NT2/D1 (cell line): ENCODE data around the gene ACAP1.
"Not testable (repeated sequence)": the region's sequence is repeated elsewhere in the genome, so short reads cannot be mapped to it uniquely, and the experiment has no call there.

Experiments used
- DNase-seq: peaks from one replicate; pipeline ENCODE4 v3.0.0-alpha.2; 2011; ENCODE audit warnings: low read depth, low spot score
- H3K27me3 ChIP-seq: 2 replicates; pipeline ENCODE4 v1.6.0; 2011; ENCODE audit warnings: mild to moderate bottlenecking; ENCODE audit not compliant: insufficient read length, insufficient read depth
- H3K36me3 ChIP-seq: 2 replicates; pipeline ENCODE4 v1.6.1; 2011; ENCODE audit warnings: mild to moderate bottlenecking, low read length, mixed read lengths; ENCODE audit not compliant: insufficient read depth, insufficient read length
- H3K4me1 ChIP-seq: 2 replicates; pipeline ENCODE4 v1.5.1; 2011; ENCODE audit not compliant: insufficient read depth, insufficient read length
- H3K4me3 ChIP-seq: 2 replicates; pipeline ENCODE4 v1.5.1; 2011; ENCODE audit warnings: low read depth; ENCODE audit not compliant: insufficient read length
- H3K9ac ChIP-seq: 2 replicates; pipeline ENCODE4 v1.6.0; 2011; ENCODE audit warnings: low read depth; ENCODE audit not compliant: insufficient read length
- H3K9me3 ChIP-seq: 2 replicates; pipeline ENCODE4 v1.5.1; 2011; ENCODE audit warnings: mild to moderate bottlenecking, low read length; ENCODE audit not compliant: insufficient read depth
- SUZ12 ChIP-seq: IDR thresholded peaks from 2 replicates; pipeline ENCODE4 v1.6.1; 2011; ENCODE audit not compliant: insufficient read length, insufficient read depth; ENCODE audit errors: extremely low read depth
- YY1 ChIP-seq: IDR thresholded peaks from 2 replicates; pipeline ENCODE4 v1.6.1; 2011; ENCODE audit not compliant: insufficient read length, insufficient read depth
- ZNF274 ChIP-seq: IDR thresholded peaks from 2 replicates; pipeline ENCODE4 v1.6.1; 2011; ENCODE audit warnings: mild to moderate bottlenecking, low read depth, low read length

The ACAP1 gene

DNA sequence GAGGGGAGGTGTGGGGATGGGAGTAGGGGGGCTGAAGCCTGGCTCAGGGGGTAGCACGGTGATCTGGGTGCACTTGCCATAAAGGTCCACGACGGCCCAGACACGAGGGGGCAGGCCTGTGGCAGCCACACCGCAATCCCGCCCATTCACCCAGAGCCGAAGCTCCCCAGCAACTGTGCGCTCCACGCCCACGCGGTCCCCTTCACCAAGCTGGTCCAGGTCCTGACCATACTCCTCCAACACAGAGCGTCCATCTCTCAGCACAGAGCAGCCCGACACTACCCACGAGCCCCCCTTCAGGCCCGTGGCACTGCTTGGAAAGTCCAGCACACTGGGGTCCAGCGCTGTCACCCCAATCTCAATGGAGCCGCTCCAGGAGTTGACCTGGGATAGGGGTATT, 8.8 kb upstream of the ACAP1 start:
- H3K4me1 ChIP-seq, result no peaks in the 10 kb centered on the region
- TF ChIP-seq ZNF274, result no peak
- TF ChIP-seq YY1, result no peak
- TF ChIP-seq SUZ12, result no peak
- no peak overlapping the region for H3K9ac ChIP-seq
- peaks cover 51% of the 10 kb centered on the region for H3K36me3 ChIP-seq
- H3K27me3 ChIP-seq, result no peaks in the 10 kb centered on the region
- DNase-seq, result no peak
- no peaks in the 10 kb centered on the region for H3K9me3 ChIP-seq
- H3K4me3 ChIP-seq, result no peak overlapping the region

DNA sequence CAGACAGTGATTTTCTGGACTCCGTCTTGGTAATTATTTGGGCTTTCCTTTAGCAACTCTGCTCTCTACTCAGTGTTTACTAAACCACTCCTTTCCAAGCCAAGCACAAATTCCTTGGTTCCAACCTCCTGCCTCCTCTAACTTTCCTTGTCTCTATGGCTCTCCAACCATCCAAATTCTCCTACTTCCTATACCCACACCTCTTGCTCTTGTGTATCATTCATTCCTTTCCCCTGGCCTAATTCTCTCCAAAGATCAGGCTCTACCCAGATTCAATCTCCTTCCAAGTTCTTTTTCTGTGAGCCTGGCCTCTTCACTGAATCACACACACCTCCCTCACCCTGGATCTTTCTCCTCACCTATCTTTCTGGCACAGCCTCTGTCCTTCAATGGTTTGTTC, 8.3 kb upstream of the ACAP1 start:
- Histone ChIP-seq H3K36me3 (peaks cover 46% of the 10 kb centered on the region), H3K4me1 (no peaks in the 10 kb centered on the region), H3K9ac (peak overlapping the region; percentile 98), H3K9me3 (no peaks in the 10 kb centered on the region), H3K4me3 (peak overlapping the region; percentile 84), H3K27me3 (no peaks in the 10 kb centered on the region)
- TF ChIP-seq YY1 (no peak), ZNF274 (no peak), SUZ12 (no peak)
- DNase-seq, result no peak

DNA sequence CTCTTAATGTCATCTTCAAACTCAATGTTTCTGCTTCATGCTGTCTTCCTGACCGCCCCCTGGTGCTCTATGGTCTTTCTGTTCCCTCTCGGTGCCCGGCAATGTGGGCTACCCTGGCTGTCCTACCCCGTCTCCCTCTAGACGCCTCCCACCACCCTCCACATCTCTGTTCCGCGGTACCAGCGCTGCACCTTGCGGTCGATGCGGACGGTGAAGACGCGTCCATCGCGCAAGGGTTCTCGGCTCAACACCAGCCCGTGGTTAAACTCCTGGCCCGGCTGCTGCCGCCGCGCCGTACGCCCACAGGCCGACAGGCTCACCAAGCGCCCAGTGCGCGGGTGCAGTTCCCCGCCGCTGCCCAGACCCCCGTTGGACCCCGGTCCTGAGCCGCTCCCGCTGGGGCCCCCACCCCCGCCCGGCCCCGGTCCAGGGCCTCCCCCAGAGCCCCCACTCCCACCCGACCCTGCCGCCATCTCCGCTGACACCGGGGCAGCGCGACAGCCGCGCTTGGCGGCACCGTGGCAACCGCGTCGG, 7.4 kb upstream of the ACAP1 start, which contains the start of gene NEURL4:
Gene NEURL4 (minus strand): TSS at position 496 of the 534 bp plus-strand sequence. CDS start 23 bp downstream, at position 473.
- TF ChIP-seq SUZ12 (no peak), YY1 (no peak)
- no peak for DNase-seq
- Histone ChIP-seq H3K4me3 (peak within 1 kb of the TSS; percentile 84), H3K36me3 (peaks cover 37% of the 10 kb centered on the region), H3K27me3 (no peaks in the 10 kb centered on the region), H3K4me1 (no peaks in the 10 kb centered on the region), H3K9me3 (no peaks in the 10 kb centered on the region), H3K9ac (peak within 1 kb of the TSS; percentile 98)

DNA sequence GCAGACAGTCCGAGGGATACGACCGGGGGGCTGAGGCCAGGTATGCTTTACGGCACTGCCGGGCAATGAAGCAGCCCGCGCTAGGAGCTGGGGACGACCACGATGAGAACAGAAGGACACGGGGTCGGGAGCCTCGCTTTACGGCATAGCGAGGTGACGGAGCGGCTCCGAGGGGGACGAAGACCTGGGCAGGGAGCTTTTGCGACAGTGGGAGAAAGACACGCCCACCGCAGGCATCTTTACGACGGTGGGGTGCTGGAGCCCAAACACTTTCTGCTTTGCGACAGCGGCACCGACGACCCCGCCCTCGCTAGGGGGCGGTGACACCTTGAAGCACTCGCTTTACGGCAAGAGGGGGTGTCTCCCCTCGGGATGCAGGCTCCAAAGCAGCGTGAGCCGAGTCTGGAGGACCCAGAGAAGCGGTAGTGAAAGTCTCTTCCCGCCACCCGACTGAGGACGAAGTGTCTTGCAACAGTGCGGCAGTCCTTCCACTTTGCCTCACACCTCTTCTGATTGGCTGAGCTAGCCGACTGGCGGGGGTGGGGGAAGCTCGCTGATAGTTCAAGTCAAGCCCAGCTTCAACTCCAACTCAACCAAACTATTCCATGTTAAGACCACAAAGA, 6.8 kb upstream of the ACAP1 start:
- Histone ChIP-seq H3K36me3 (peaks cover 31% of the 10 kb centered on the region), H3K4me3 (peak overlapping the region; percentile 84), H3K9ac (peak overlapping the region; percentile 85), H3K27me3 (no peaks in the 10 kb centered on the region), H3K4me1 (no peaks in the 10 kb centered on the region), H3K9me3 (no peaks in the 10 kb centered on the region)
- TF ChIP-seq SUZ12 (no peak), YY1 (no peak), ZNF274 (no peak)
- DNase-seq, result peak; percentile 94

DNA sequence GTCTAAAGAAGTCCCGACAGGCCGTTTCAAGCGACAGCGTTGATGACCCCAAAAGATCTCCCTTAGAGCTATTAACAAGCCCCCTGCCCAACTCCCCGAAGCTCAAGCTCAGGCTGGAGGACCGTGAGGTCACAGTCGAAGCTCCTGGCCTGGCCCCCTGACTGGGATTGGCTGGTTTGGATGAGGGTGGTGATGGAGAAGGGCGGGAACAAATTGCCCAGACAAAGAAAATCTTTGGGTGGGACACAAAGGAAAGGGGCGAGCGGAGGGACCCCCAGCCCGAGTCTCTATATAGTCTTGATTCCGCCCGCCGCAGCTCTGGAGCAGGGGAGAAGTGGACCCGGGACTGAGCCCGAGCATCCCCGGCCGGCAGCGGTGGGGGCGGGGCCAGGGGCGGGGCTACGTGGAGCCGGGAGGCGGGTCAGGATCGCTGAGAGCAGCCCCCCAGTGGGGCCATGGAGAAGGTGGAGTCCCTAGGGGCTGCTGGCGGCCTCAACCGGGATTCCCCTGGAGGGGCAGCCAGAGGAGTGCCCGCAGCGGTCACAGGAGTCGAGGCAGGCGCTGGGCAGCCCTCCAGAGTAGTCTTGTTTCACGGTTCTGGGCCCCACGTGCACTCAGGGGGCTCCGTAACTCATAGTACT, 6.2 kb upstream of the ACAP1 start:
- peak overlapping the region; percentile 84 for H3K4me3 ChIP-seq
- H3K9me3 ChIP-seq, result no peaks in the 10 kb centered on the region
- peak overlapping the region; percentile 85 for H3K9ac ChIP-seq
- DNase-seq, result no peak
- no peaks in the 10 kb centered on the region for H3K27me3 ChIP-seq
- H3K36me3 ChIP-seq, result peaks cover 25% of the 10 kb centered on the region
- TF ChIP-seq YY1 (no peak), ZNF274 (no peak), SUZ12 (no peak)
- no peaks in the 10 kb centered on the region for H3K4me1 ChIP-seq

DNA sequence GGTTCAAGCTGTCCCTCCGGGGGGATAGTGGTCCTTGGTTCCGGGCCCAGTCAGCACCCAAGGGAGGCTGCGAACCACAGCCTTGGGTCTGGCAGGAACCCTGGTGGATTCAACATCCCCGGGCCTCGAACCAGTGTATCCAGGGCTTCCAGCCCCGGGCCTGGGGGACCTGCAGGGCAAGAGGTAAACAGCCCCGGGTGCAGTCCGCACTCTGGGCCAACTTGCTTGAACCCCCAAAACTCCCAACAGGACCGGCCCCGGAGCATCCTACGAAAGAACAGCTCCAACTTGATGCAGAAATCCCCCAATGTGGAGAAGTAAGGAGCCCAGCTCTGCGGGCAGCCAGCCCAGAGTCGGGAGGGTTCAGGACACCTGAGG, 5.7 kb upstream of the ACAP1 start:
- Histone ChIP-seq H3K36me3 (peaks cover 20% of the 10 kb centered on the region), H3K9me3 (no peaks in the 10 kb centered on the region), H3K9ac (peak overlapping the region; percentile 84), H3K4me1 (no peaks in the 10 kb centered on the region), H3K4me3 (peak overlapping the region; percentile 19), H3K27me3 (no peaks in the 10 kb centered on the region)
- DNase-seq, result no peak
- TF ChIP-seq ZNF274, result no peak
- TF ChIP-seq SUZ12, result no peak

DNA sequence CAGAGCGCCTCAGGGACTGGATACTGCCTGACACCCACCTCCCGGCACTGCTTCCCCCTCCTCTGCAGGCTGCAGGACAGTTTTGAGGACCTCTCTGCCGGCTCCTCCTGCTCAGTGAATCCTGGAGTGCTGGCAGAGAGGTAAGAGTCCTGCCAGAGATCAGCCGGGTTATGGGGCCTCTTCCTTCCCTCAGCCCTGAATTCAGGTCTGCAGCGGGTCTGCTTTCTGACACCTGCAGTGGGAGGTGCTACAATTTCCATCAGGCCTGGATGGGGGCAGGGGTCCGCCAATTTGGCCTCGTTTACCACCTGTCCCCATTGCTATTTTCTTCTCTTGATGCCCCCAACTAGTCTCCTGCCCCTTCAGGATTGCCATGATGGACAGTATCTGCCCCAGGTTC, 4.2 kb upstream of the ACAP1 start:
- Histone ChIP-seq H3K9ac (no peak overlapping the region), H3K36me3 (peaks cover 6% of the 10 kb centered on the region), H3K9me3 (no peaks in the 10 kb centered on the region), H3K27me3 (no peaks in the 10 kb centered on the region), H3K4me1 (peaks cover 3% of the 10 kb centered on the region), H3K4me3 (no peak overlapping the region)
- DNase-seq, result no peak
- TF ChIP-seq ZNF274 (no peak), YY1 (no peak), SUZ12 (no peak)

DNA sequence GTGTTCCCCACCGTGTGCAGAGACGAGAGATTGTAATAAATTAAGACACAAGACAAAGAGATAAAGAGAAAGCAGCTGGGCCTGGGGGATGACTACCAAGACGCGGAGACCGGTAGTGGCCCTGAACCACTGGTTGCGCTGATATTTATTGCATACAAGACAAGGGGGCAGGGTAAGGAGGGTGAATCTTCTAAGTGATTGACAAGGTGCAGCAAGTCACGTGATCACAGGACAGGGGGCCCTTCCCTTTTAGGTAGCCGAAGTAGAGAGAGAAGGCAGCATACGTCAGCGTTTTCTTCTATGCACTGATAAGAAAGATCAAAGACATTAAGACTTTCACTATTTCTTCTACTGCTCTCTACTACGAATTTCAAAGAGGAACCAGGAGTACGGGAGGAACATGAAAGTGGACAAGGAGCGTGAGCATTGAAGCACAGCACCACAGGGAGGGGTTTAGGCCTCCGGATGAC, 3.7 kb upstream of the ACAP1 start:
- not testable (repeated sequence) for DNase-seq, H3K4me3 ChIP-seq, H3K9ac ChIP-seq, H3K27me3 ChIP-seq, H3K4me1 ChIP-seq, H3K36me3 ChIP-seq, H3K9me3 ChIP-seq
